ENCODE measurements around the gene POLD4. TPM values are rescaled to one million over a fixed set of nuclear protein-coding genes. Genes with fewer than 3 reads are reported as not detected.

The POLD4 gene
- polyA plus RNA-seq, 1 experiment: 119 TPM

- TF ChIP-seq, protein P1, sequence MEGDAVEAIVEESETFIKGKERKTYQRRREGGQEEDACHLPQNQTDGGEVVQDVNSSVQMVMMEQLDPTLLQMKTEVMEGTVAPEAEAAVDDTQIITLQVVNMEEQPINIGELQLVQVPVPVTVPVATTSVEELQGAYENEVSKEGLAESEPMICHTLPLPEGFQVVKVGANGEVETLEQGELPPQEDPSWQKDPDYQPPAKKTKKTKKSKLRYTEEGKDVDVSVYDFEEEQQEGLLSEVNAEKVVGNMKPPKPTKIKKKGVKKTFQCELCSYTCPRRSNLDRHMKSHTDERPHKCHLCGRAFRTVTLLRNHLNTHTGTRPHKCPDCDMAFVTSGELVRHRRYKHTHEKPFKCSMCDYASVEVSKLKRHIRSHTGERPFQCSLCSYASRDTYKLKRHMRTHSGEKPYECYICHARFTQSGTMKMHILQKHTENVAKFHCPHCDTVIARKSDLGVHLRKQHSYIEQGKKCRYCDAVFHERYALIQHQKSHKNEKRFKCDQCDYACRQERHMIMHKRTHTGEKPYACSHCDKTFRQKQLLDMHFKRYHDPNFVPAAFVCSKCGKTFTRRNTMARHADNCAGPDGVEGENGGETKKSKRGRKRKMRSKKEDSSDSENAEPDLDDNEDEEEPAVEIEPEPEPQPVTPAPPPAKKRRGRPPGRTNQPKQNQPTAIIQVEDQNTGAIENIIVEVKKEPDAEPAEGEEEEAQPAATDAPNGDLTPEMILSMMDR (IDR thresholded peaks at IDR 0.05; ENCODE audit: insufficient read depth, low read depth, low read length): peak; percentile 74
- Histone ChIP-seq H3K27me3 (ENCODE audit: control insufficient read depth, insufficient read depth, low read length) (no peaks in the 10 kb centered on the region), H3K36me3 (ENCODE audit: control insufficient read depth, insufficient read depth, low read length) (peaks cover 2% of the 10 kb centered on the region), H3K4me3 (ENCODE audit: low read depth, low read length) (peak overlapping the region; percentile 72)
- ChIA-PET CTCF (interaction anchor here (0.6 to 24.6 kb wide), 10 partner anchors 10 to 110 kb away, joined by 3 to 892 read pairs (median 6); partner anchors contain the start of genes POLD4, PPP1CA and RAD9A), POLR2A (no interaction called here)
- DNase-seq (ENCODE audit: low read depth): no peak
Measured at GRCh38 chr11:67371189-67371910, 18.0 kb upstream of the POLD4 start.

GRCh38 chr11:67370351-67371076 is 17.2 kb upstream of the POLD4 start:
- POLR2A ChIA-PET: no interaction called here
- H3K27me3 ChIP-seq (ENCODE audit: control insufficient read depth, insufficient read depth, low read length): no peaks in the 10 kb centered on the region
- TF ChIP-seq, protein P1 (IDR thresholded peaks at IDR 0.05; ENCODE audit: insufficient read depth, low read depth, low read length): no peak
- H3K36me3 ChIP-seq (ENCODE audit: control insufficient read depth, insufficient read depth, low read length): peaks cover 5% of the 10 kb centered on the region
- no peak for DNase-seq (ENCODE audit: low read depth)
- CTCF ChIA-PET: interaction anchor here (0.6 to 24.6 kb wide), 12 partner anchors 11 to 213 kb away, joined by 3 to 892 read pairs (median 5); partner anchors contain the start of genes GSTP1, POLD4, PPP1CA and RAD9A
- H3K4me3 ChIP-seq (ENCODE audit: low read depth, low read length): peak overlapping the region; percentile 15

- Histone ChIP-seq H3K27me3 (ENCODE audit: control insufficient read depth, insufficient read depth, low read length) (no peaks in the 10 kb centered on the region), H3K4me3 (ENCODE audit: low read depth, low read length) (no peak overlapping the region; the same call in 1 of the 2 replicates), H3K36me3 (ENCODE audit: control insufficient read depth, insufficient read depth, low read length) (peaks cover 10% of the 10 kb centered on the region)
- no peak for DNase-seq (ENCODE audit: low read depth)
- ChIA-PET POLR2A (interaction anchor here (0.6 to 0.9 kb wide), 2 partner anchors 12 to 81 kb away, joined by 3 to 11 read pairs; partner anchors contain the start of gene ANKRD13D), CTCF (interaction anchor here (0.5 to 24.6 kb wide), 10 partner anchors 9 to 108 kb away, joined by 3 to 892 read pairs (median 5); partner anchors contain the start of genes POLD4 and PPP1CA)
- TF ChIP-seq, protein P1 (IDR thresholded peaks at IDR 0.05; ENCODE audit: insufficient read depth, low read depth, low read length): peak; percentile 8; the same call in 1 of the 2 replicates
Measured at GRCh38 chr11:67369801-67370284, 16.5 kb upstream of the POLD4 start.

DNA sequence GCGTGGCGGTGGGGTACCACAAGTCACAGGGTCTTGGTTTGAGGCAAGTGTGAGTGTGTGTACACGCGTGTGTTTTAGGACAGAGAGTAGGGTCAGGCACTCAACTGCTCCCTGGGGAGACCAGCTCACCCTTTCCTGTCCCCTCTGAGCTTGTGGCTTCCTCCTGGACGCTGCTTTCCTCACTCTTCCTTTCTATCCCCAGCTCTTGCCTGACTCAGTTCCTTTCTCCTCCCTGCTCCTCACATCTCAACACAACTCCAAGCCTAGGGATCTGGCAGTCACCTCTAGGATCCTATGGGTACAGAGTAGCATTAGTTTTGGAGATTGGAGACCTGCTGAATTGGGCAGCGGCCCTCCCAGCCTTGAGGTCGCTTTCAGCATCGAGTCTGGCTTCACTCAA is 15.9 kb upstream of the POLD4 start:
- H3K36me3 ChIP-seq (ENCODE audit: control insufficient read depth, insufficient read depth, low read length): peaks cover 15% of the 10 kb centered on the region
- DNase-seq (ENCODE audit: low read depth): no peak
- POLR2A ChIA-PET: interaction anchor here (0.6 to 0.9 kb wide), 2 partner anchors 11 to 80 kb away, joined by 3 to 11 read pairs; partner anchors contain the start of gene ANKRD13D

More for the DNA sequence above, 15.9 kb upstream of the POLD4 start:
- no peak overlapping the region for H3K4me3 ChIP-seq (ENCODE audit: low read depth, low read length)
- TF ChIP-seq, protein P1 (IDR thresholded peaks at IDR 0.05; ENCODE audit: insufficient read depth, low read depth, low read length): no peak
- no peaks in the 10 kb centered on the region for H3K27me3 ChIP-seq (ENCODE audit: control insufficient read depth, insufficient read depth, low read length)
- CTCF ChIA-PET: interaction anchor here (0.5 to 24.6 kb wide), 9 partner anchors 10 to 107 kb away, joined by 3 to 892 read pairs (median 5); partner anchors contain the start of genes POLD4 and PPP1CA

All from BJ (cell line).